Measurements from ENCODE around the gene TRIM10.

- TF ChIP-seq CTCF (IDR thresholded peaks at IDR 0.05) (no peak), EP300 (IDR thresholded peaks at IDR 0.05) (no peak), POLR2A (IDR thresholded peaks at IDR 0.05) (no peak), POLR2AphosphoS5 (IDR thresholded peaks at IDR 0.05) (no peak)
Measured at GRCh38 chr6:30147096-30147495, 13.9 kb downstream of the TRIM10 start.
